ENCODE results near the gene TTLL12. TPM values are rescaled to one million over a fixed set of nuclear protein-coding genes. Genes with fewer than 3 reads are reported as not detected.

The TTLL12 gene
- total RNA-seq, 1 experiment from 2014 or later, result 38.8 TPM

DNA sequence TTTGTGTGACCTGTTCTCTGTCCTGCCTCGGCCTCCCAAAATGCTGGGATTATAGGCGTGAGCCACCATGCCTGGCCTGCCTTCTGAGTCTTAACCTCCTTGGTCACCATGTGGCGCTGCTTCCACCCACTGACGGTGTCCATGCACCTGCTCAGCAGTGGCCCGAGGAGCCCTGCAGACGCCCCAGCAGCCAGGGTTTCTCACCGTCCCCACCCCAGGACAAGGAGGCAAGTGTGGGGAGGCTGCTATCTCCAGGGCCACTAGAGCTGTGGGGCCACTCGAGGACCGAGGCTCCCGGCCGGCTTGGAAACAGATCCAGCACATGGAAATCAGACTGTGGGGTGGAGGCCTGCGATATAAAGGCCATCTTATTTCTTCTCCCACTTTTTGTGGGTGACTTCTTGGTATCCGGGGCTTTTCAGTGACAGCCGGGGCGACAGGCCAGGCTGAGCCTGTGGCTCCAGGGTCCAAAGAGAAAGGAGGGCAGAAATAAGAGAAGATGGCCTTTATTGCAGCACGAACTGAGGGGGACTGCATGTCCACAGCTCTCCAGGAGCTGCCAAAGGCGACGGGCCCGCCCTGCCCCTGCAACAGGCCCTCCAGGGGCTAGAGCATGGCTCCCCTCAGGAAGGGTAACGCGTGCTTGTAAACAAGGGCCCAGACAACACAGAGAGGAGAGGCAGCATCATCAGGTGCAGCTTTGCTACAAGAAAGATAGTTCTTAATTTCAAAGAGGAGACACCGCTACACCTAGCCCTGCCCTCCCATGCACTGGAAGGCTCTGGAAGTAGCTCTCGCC, 20.6 kb downstream of the TTLL12 start:
- in situ Hi-C loops (cut with HindIII; ENCODE audit: low pct_unique_long_range_greater_than_20kb, low sequenced_read_pairs), result no loop called here

DNA sequence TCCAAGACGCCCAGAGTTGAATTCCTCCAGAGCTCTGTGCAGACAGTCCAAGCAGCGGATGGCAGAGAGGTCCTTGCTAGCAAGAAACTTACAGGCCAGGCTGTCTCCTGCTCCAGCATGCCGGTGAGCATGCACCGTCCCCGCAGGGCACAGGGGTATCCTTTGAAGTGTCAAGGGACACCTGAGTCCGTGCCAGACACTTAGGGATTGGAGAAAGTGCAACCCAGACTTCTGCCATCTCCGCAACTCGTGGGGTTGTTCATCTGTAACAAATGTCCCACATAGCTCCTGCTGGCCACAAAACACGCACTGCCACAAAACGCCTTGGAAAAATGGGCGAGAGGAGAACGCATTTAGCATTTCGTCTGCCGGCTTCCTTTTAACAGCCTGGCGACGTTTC, 22.3 kb downstream of the TTLL12 start:
- DNase-seq (ENCODE audit: low read depth), result no peak
- in situ Hi-C loops (cut with HindIII; ENCODE audit: low pct_unique_long_range_greater_than_20kb, low sequenced_read_pairs), result no loop called here

More for the DNA sequence above, 20.6 kb downstream of the TTLL12 start:
- DNase-seq (ENCODE audit: low read depth), result no peak

DNA sequence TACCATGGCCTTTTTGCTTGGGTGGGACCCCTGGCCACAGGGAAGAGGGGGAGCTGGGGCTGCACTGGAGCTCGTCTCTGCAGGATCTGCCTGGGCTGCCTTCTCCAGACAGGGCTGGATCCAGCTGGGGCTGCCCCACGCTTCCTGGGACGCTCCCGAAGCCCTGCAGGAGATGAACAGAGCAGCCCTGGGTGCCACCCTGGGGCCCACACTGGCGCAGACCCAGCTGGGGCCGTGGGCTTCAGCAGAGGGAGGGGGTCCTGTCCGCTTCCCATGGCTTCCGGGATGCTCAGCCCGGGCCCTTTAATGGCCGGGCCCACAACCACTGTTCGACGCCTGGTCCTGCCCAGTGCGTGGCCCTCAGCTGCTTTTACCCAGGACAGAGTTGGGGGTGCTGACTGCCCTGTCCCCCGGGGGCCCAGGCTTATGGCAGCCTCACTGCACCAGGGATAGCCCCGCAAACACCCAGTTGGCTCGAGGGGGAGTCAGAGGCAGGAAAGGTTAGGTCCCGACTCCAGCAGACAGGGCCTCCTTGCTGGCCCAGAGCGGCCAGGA, 23.6 kb downstream of the TTLL12 start:
- in situ Hi-C loops (cut with HindIII; ENCODE audit: low pct_unique_long_range_greater_than_20kb, low sequenced_read_pairs), result no loop called here
- DNase-seq (ENCODE audit: low read depth), result no peak

DNA sequence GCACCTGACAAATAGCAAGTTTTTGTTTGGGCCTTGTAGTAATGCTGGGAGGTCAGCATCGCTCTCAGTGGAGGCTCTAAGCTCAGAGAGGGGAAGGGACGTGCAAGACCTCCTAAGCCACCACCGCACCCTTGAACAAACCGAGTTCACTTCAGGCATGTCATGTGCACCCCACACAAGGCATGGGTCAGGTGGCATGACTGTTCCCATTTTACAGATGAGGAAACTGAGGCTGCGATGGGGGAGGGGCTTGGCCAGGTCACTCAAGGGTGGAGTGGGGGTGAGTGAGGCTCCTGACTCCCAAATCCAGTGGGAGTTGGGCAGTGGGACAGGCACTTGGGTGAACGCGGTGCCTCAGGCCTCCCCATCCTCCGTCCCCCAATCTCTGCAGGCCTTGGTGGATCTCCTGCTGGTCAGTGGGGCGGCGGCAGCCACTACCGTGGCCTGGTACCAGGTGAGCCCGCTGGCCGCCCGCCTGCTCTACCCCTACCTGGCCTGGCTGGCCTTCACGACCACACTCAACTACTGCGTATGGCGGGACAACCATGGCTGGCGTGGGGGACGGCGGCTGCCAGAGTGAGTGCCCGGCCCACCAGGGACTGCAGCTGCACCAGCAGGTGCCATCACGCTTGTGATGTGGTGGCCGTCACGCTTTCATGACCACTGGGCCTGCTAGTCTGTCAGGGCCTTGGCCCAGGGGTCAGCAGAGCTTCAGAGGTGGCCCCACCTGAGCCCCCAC, 24.4 kb downstream of the TTLL12 start:
- in situ Hi-C loops (cut with HindIII; ENCODE audit: low pct_unique_long_range_greater_than_20kb, low sequenced_read_pairs), result no loop called here
- DNase-seq (ENCODE audit: low read depth), result no peak

DNA sequence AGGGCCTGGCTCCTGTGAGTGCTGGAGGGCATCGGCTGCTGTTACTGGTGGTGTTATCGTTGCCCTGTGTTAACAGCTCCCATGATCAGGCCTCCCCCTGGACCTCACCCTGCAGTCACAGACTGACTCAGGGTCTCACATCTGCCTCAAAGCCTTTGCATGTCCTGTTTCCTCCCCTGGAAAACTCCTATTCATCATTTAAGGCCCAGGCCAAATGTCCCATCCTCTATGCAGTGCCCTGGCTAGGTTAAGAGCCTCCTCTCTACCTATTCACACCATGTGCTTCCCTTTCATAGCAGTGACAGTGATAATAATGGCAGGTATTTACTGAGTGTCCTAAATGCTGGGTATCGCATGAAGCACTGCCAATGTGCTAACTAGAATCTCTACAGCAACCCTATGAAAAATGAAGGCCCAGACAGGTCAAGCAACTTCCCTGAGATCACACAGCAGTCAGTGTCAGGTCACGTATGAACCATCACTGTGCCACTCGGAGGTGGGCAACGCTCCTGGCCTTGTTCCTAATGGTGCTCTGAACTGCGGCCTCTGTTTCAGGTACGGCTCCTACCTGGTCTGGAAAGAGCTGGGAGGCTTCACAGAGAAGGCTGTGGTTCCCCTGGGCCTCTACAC, 26.3 kb downstream of the TTLL12 start:
- in situ Hi-C loops (cut with HindIII; ENCODE audit: low pct_unique_long_range_greater_than_20kb, low sequenced_read_pairs), result no loop called here
- no peak for DNase-seq (ENCODE audit: low read depth)

DNA sequence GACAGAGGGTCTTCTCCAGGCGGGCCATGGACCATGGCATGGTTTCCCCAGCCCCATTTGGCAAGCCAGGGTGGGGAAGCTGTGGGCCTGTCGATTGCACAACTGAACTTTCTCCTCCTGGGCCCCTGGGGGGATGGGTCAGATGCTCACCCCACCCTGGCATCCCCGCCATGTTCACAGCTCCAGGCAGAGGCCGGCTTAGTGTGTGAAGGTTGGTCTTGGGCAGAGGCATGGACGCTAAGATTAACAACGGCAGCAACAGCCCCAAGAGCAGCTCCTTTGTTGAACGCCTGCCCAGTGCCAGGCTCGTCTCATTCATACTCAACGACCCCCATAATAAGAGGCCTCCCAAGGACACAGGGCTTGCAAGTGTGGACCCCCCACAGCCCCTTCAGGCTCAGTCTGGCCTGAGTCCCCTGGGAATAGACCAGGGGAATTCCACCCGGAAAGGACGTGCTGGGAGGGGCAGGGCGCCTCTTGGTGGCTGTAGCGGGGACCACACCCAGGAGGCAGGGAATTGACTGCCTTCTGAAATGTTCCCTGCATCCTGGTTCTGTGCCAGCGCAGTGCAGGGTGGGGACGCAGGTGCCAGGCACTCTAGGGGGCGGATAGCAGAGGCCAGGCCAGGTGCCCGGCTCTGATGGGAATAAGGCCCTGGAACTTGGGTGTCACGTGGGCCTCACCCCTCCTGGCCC, 27.3 kb downstream of the TTLL12 start:
- DNase-seq (ENCODE audit: low read depth), result no peak
- in situ Hi-C loops (cut with HindIII; ENCODE audit: low pct_unique_long_range_greater_than_20kb, low sequenced_read_pairs), result no loop called here

DNA sequence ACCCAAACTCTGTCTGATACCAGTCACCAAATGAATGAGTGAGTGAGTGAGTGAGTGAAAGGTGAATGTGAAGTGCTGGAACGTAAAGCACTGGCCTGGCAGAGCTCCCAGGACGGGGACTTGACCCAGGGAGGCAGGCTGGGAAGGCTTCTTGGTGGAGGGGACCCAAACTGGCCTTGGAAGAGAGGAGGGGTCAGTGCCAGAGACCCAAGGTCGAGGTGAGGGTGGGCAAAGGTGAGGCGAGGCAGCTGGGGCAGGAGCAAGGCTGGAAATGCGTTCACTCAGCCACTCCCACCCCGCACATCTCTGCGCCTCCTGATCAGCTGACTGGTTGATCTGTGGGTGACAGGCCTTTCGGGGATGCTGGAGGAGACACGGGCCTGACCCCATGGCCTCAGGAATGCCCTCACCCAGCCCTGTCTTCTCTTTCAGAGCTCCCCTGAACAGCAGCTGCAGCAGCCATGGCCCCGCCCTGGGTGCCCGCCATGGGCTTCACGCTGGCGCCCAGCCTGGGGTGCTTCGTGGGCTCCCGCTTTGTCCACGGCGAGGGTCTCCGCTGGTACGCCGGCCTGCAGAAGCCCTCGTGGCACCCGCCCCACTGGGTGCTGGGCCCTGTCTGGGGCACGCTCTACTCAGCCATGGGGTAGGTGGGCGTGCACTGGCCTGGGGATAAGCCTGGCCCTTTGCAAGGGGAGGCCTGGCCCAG, 28.0 kb downstream of the TTLL12 start:
- no peak for DNase-seq (ENCODE audit: low read depth)
- in situ Hi-C loops (cut with HindIII; ENCODE audit: low pct_unique_long_range_greater_than_20kb, low sequenced_read_pairs), result no loop called here

DNA sequence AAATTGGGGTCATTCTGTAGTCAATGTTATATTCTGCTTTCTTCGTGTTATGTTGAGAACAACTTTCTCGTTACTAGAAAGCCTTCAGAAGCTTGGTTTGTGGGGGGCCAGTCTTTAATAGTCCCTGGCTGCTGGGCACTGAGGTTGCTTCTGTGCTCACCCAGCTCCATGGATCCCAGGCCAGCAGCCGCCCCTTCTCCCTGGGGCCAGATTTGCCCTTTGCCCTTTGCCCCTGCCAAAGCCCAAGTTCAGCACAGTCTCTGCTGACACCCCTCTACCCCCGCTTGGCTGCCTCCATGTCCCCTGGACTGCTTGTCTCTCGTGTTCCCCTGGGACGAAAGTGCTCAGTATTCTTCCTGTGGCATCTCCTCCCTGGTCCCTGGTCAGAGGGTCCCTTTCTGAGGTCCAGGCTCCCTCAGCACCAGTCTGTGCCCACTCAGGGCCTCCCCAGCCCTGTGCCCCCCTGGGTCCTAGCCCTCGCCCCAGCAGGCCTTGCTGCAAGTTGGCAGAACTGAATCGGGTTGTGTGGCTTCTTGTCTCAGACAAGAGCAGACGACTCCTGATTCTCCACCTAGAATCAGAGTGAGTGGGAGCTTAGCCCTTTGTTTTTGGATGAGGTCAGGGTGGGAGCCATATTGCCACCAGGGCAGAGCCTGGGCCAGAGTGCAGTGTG, 28.9 kb downstream of the TTLL12 start:
- DNase-seq (ENCODE audit: low read depth), result no peak
- in situ Hi-C loops (cut with HindIII; ENCODE audit: low pct_unique_long_range_greater_than_20kb, low sequenced_read_pairs), result no loop called here

DNA sequence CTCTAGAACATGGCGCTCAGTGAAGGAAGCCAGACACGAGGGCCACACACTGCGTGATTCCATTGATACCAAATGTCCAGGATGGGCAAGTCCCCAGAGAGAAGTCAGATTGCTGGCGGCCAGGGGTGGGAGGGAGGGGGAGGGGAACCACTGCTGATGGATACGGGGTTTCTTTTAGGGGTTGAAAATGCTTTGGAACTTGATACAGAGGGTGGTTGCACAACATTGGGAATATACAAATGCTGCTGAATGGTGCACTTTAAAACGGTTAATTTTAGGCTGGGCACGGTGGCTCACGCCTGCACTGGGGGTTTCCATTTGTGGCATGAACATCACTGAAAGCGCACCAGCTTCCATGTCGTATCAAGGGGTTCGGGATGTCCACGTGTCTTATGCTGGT, 30.5 kb downstream of the TTLL12 start:
- no peak for DNase-seq (ENCODE audit: low read depth)
- in situ Hi-C loops (cut with HindIII; ENCODE audit: low pct_unique_long_range_greater_than_20kb, low sequenced_read_pairs), result no loop called here

DNA sequence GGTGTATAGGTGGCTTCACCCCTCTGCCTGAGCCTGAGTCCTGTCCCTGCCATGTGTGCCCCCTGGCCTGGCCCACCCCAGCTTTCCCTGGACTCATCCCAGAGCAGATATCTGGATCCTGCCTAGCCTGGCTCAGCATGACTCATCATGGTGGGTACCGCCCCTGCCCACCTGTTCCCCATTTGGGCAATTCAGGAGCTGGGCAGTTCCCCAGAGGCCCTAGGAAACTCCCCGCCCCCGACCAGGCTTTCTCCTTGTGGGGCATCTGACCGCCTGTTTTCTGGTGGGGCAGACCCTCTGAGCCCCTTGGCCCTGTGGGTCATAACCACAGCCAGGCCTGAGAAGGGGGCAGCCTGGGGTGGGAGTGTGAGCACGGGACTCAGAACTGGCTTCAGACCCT, 31.1 kb downstream of the TTLL12 start:
- DNase-seq (ENCODE audit: low read depth), result no peak
- in situ Hi-C loops (cut with HindIII; ENCODE audit: low pct_unique_long_range_greater_than_20kb, low sequenced_read_pairs), result no loop called here

DNA sequence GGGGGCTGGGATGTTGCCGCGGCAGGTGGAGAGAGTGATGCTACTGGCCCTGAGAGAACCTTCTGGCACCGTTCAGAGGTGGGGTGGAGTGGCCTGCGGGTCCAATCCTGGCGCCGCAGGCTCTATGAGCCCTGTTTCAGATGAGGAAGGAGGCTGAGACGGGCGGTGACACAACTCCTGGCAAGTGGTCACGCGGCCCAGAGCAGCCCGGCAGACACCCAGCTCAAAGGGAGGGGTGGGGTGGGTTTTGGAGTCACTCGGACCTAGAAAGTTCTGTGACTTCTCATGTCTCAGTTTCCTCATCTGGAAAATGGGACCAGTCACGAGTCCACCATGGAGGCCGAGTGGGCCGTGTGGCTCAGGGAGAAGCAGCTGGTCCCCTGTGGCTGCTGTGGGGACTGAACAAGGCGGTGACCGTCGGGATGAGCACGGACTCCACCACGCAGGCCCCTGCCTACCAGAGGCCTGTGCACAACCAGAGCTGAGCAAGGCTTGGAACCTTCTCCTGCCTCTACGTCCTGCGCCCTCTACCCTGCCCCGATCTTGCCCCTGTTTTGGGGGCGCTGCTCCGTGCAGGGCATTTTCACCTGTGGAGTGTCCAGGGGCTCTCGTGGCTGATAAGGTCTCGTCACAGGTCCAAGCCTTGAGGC, 31.9 kb downstream of the TTLL12 start:
- in situ Hi-C loops (cut with HindIII; ENCODE audit: low pct_unique_long_range_greater_than_20kb, low sequenced_read_pairs), result no loop called here
- DNase-seq (ENCODE audit: low read depth), result no peak

DNA sequence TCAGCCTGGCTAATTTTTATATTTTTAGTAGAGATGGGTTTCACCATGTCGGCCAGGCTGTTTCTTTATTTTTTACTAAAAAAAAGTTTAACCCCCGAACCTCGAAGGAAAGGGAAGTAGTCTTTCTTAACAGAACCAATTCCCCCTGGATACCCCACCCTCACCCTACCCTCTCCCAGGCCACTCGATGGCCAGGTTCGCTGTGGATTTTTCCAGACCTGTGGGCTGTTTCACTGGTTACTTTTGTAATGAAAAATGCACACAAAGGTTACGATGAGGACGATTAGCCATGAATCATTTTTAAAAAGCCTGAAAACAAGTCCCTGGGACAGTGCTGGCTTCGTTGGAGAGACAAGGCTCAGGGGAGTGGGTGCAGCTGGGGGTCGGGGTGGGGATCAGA, 33.0 kb downstream of the TTLL12 start:
- in situ Hi-C loops (cut with HindIII; ENCODE audit: low pct_unique_long_range_greater_than_20kb, low sequenced_read_pairs), result no loop called here

DNA sequence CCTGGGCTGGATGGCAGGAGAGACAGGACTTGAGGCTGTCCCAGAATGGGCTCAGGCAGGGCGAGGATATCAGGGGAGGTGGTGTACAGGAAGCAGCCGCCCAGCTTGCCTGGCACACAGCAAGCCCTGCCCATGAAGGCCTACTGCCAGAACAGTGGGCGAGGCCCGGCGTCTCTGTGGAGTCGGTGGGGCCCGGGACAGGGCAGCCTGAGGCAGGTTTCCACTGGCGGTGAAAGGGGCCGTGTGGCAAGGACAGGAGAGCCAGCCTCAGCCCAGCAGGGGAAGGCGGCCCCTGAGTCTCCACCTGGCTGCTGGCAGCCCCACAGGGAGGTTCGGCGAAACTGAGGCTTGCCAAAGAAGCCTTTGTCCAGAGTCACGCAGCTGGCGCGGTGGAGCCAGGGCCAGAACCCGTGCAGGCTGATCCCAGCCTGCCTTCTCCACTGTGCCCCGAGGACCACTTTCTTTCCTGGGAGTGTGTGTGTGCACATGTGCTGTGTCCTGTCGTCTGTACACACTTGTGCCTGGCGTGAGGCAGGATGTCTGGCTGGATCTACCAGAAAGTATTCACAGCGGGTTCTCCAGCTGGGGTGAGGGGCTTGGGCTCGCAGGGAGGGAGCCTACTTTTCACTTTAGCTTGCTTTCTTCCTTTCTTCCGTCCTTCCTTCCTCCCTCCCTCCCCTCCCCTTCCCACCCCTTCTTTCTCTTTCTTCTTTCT, 34.4 kb downstream of the TTLL12 start:
- peak; percentile 66 for DNase-seq (ENCODE audit: low read depth)
- in situ Hi-C loops (cut with HindIII; ENCODE audit: low pct_unique_long_range_greater_than_20kb, low sequenced_read_pairs), result no loop called here

More for the DNA sequence above, 33.0 kb downstream of the TTLL12 start:
- no peak for DNase-seq (ENCODE audit: low read depth)

DNA sequence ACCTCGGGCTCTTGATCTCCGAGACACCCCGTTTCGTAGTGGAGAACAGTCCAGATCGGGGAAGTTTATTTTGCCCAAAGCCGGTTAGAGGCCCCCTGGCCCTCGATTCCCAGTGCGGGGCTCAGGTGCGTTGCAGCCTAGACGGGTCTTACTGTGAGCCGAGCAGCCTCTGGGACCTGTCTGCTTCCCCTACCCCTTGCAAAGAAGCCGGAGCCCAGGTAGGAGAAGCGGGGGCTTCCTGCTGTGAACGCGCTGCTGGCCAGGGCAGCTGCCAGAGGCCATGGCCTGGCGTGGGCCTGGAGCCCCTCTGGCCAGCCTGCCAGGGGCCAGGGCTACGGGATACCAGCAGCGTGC, 35.0 kb downstream of the TTLL12 start:
- peak; percentile 53 for DNase-seq (ENCODE audit: low read depth)
- in situ Hi-C loops (cut with HindIII; ENCODE audit: low pct_unique_long_range_greater_than_20kb, low sequenced_read_pairs), result no loop called here

DNA sequence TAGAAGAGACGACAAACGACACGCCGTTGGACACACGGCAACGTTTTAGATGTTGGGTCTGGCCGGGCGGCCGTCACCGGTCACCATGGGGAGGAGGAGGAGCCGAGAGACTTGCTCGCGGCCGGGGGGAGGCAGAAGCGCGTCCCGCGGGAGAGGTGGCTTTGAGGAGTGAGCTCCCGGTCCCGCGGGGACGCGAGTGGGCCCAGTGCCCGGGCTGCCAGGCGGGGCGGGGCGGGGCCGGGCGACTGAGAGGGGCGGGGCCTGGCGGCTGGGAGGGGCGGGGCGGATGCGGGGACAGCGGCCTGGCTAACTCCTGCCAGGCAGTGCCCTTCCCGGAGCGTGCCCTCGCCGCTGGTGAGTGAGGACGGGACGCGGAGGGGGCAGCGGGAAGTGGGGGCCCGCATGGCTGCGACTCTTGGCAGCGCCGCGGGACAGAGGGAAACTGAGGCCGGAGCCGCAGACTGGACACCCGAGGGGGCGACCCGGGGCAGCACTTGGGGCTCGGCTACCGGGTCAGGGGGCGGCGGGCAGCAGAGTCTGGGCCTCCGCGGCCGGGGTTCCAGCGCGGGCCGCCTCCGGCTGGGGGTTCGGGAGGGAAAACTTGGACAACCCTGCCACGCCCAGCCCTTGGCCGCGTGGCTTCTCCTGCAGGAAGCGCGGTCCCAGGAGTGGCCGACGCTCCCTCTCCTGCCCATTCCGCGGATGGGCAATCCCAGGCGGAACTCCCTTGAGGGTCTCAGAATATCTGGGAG, 35.5 kb downstream of the TTLL12 start, which contains the start of gene TSPO:
Gene TSPO (plus strand): TSS at position 309 of the 752 bp plus-strand sequence. CDS start 7,680 bp downstream, outside the sequence.
- in situ Hi-C loops (cut with HindIII; ENCODE audit: low pct_unique_long_range_greater_than_20kb, low sequenced_read_pairs), result no loop called here
- peak; percentile 52 for DNase-seq (ENCODE audit: low read depth)

All from Caki2 (cell line).